Right ventricle myocardium superior (tissue), 1 donor: ENCODE data around the gene TCL1A. TPM values are rescaled to one million over a fixed set of nuclear protein-coding genes. Genes with fewer than 3 reads are reported as not detected.
A peak's percentile ranks its signal among the peaks of the same experiment; 100 is the strongest.
"Not testable (repeated sequence)": the region's sequence is repeated elsewhere in the genome, so short reads cannot be mapped to it uniquely, and the experiment has no call there.

ENCODE experiments used
- ATAC-seq: fragments of 200-7000 bp; cut with Tn5 transposase; one replicate; pipeline ENCODE4 v1.9.1; 2020; ENCODE audit warnings: mild to moderate bottlenecking; ENCODE audit not compliant: poor library complexity
- DNase-seq: peaks from one replicate; pipeline ENCODE4 v3.0.0-alpha.2; 2020
- intact Hi-C: fragments of 100-400 bp; cut with DNase I; formaldehyde crosslinking; loops from one replicate; pipeline ENCODE4 v1.11.2; 2022
- total RNA-seq: library from RNA; stranded (reverse); fragmentation: NEBNext Ultra II Directional; extraction: Animal tissue kit (Norgen Biotek cat#: 25700); gene quantifications from one replicate; pipeline ENCODE4 v1.2.1, GENCODE V29; 2021
- donor health status: DM: no; HTN: yes; CAD: no; lungs with severe emphysema.

TCL1A gene
- total RNA-seq, 1 donor from 2014 or later: not detected

DNA sequence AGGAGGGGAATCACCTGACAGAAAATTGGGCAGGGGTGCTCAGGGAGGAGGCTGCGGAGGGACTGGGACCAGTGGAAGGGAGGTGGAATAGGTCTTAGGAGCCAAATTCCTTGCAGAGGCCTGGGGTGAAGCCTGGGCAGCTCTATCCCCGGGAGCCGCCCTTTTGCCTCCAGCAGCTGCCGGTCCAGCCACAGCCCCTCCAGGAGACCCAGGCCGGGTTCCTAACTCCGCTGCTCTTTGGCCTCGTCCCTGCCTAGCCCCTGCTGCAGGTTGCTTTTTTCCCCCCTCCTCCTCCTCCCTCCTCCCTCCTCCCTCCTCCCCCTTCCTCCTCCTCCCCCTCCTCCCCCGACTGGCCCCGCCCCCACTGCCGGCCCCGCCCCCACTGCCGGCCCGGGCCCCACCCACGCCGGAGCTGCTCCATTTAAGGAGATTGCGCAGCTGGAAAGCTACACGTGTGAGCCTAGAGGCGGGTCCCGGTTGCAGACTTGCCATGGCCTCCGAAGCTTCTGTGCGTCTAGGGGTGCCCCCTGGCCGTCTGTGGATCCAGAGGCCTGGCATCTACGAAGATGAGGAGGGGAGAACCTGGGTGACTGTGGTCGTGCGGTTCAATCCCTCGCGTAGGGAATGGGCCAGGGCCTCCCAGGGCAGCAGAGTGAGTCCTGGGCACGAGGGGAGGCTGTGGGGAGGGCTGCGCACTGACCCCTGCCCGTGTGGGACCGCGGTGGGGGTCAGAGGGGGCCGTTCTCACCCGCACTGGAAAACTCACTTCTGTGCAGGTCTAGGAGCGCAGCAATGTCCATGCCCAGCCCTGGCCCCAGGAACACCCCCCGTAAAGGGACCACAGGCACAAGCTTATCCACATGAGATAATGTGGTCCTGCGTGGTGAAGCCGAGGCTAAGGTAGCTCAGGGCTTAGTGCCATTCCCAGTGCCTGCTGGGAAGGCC is 27.7 kb downstream of the TCL1A start, which contains the start of gene TCL1B:
Gene TCL1B, plus strand, starts transcription at position 449 of the 945 bp plus-strand sequence. Its CDS starts 42 bp downstream, at position 491.
- intact Hi-C loops: loop anchor here (10.0 kb wide), 1 partner anchor 121 kb away; no protein-coding TSS in a partner anchor
- ATAC-seq (no peak), DNase-seq (no peak)

DNA sequence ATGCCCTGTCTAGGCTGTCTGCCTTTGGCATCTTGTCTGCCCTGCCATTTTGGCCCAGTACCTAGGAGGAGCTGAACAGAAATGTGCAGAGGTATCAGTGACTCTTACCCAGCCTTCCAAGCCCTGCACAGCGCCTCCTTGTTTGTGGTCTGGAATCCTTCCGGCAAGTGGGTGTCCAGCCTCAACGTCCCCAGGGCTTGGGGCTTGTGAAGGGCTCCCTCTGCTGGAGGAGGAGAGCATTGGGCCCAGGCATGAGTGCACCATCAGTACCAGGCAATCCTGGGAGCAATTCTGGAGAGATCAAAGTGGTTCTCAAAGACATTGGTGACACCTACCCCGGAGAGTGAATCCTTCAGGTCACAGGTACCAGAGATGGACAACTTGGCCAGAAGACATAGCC is 30.1 kb downstream of the TCL1A start:
- ATAC-seq: no peak
- intact Hi-C loops: loop anchor here (10.0 kb wide), 1 partner anchor 119 kb away; no protein-coding TSS in a partner anchor
- no peak for DNase-seq

DNA sequence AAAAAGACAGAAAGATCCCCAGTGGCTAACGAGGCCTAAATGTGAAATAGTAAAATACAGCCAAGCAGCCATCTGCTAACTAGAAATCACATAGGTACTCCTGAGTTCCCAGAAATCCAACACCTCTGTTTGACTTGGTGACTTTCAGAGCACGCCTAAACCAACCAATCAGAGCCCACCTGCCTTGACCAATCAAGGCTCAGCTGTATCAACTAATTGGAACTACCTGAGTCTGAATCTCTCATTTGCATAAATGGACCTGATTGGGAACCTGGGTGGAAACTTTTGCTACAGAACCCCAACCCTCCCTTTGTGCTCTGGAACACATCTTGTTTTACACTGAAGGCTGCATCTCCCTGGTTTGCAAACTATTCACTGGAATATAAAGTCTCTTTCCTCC is 32.8 kb downstream of the TCL1A start:
- intact Hi-C loops: loop anchor here (10.0 kb wide), 1 partner anchor 116 kb away; no protein-coding TSS in a partner anchor
- ATAC-seq (no peak), DNase-seq (no peak)

DNA sequence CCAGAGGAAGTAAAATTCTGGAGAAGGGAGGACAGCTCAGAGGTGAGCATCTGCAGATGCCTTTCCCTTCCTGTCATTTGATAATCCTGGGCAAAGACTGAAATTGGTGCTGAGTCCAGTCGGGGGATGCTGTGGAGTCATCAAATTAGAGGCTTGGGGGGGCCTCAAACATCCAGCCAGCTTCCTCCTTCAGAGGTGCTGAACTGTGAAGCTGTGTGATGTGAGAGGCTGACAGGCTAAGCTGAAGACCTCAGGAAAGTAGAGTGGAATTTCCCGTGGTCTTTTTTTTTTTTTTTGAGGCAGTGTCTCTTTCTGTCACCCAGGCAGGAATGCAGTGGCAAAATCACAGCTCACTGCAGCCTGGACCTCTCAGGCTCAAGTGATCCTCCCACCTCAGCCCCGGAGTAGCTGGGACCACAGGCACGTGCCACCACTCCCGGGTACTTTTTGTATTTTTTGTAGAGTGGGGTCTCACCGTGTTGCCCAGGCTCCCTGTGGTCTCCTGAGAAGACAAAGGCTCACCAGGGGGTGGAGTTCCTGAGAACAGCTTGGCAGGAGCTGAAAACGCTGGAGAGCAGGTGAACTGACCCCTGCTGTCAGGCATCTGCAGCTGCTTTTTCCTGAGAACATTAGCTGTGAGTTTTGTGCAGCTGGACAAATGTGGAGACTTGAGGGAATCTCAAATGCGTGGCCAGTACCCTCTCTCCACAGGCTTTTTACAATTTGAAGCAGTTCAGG is 33.8 kb downstream of the TCL1A start:
- intact Hi-C loops: loop anchor here (10.0 kb wide), 1 partner anchor 115 kb away; no protein-coding TSS in a partner anchor
- DNase-seq: no peak
- ATAC-seq: no peak

DNA sequence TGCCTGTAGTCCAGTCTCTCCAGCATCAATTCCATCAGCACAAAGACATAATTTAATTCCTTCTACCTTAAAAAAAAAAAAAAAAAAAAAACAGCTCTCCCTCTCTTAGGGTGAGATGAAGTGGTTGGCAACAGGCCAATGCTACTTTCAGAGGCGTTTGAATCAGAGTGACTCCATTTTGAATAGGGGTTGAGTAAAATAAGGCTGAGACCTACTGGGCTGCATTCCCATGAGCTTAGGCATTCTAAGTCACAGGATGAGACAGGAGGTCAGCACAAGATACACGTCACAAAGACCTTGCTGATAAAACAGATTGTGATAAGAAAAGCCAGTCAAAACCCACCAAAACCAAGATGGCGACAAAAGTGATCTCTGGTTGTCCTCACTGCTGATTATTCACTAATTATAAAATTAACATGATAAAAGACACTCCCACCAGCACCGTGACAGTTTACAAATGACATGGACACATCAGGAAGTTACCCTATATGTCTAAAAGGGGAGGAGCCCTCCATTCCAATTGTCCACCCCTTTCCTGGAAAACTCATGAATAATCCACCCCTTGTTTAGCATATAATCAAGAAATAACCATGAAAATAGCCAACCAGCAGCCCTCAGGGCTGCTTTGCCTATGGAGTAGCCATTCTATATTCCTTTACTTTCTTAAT is 34.6 kb downstream of the TCL1A start:
- DNase-seq (no peak), ATAC-seq (no peak)

DNA sequence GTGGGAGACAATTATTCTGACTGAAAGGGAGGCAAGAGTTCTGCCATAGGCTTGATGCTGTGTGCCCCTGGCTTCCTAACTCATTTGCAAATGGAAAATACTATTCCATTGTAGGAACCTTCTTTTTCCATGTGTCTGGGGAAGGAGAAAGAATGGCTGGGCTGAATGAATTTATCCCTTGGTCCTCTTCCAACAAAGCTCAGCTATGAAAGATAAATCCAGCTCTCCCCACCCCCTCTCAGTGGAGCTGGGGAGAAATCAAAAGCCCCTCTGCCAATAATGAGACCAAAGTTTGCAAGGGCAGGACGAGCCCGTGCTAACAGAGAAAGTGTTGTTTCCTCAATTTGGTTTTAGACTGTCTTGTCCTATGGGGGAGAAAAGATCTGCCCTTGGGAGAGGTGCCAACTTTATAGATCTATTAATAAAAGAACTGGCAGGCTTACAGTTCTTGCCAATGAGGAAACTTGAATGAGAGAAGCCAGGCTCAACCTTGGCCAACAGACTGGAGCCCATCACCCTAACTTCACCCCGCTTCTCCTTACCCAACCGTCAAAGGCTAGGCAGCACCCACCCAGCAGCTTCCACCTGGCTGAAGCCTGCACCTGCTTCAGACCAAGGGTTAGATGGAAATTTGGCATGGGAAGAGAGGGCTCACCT is 36.6 kb downstream of the TCL1A start:
- DNase-seq: no peak
- intact Hi-C loops: no loop called here
- no peak for ATAC-seq

More for the DNA sequence above, 34.6 kb downstream of the TCL1A start:
- intact Hi-C loops: no loop called here

DNA sequence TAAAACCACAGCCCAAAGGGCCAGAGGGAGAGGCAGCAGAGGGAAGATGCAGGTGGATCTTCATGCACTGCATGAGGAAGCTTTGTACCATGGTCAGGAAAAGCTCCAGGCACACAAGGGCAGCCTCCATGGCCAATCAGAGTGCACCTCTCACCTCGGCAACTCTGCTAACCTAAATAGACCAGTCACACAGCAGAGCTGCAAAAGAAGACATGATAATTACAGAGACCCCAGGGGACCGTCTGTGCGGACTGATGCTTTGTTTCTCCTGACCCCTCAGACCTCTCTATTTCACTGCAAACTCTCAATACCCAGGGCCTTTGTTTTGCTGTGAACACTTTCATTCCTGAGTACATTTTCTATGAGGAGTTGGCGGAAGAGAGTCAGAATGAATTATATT is 38.4 kb downstream of the TCL1A start:
- ATAC-seq (no peak), DNase-seq (no peak)
- intact Hi-C loops: no loop called here

DNA sequence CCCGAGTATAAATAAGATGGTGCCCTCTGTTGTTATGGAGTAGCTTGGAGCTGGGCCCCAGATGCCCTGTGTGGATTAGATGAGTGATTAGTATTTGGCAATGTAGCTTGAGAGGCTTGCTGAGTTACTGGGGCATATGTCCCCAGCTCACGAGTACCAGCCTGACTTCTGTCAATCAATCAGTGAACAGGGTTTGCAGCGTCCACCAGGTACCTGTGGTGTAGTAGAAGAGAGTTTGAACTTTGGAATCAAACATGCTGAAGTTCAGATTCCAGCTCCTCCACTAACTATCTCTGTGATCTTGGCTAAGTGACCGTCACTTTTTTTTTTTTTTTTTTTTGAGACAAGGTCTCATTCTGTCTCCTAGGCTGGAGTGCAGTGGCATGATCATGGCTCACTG is 39.3 kb downstream of the TCL1A start:
- intact Hi-C loops: no loop called here
- no peak for DNase-seq
- ATAC-seq: no peak

DNA sequence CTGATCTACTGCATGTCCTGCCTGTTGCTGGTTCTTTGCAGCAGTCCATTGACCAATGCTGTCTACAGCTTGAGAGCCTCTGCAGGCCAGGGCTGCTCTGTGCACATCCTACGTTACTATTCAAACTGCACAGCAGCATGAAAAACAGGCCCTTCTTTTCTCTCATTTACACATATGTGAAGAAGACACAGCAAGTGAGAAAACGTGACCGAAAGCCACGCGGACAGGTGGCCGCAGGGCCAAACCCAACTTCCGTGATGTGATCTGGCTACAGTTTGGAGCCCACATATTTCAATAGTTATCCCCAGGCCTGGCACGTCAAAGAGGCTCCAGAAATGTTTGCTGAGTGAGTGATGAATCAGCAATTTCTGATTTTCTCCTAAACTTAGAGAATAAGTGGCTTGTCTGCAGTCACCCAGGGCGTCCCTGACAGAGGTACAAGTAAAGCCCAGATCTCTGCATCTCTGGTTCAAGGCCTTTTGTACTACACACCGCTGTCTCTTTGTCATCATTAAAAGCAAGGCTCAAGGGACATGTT is 45.6 kb downstream of the TCL1A start:
- intact Hi-C loops: no loop called here
- no peak for DNase-seq
- ATAC-seq: no peak

DNA sequence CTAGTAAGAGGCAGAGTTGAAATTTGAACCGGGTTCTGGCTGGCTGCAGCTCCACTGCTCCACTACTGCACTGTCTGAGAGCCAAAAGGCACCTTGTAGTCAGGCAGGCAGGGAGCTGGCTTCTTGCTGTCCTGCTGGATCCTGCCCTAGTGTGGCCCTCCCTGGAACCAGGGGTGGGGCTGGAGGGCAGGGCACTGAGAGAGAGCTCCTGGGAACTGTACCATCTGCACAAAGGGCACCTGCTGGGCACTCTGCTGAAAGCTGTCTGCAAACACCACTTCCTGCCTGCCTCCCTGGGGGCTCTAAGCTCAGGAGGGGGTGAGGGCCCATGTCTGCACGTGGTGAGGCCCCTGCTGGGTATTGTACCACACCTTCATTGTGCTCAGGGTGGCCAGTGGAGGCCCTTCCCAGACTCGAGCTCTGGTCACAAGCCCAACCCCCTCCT is 46.7 kb downstream of the TCL1A start:
- intact Hi-C loops: no loop called here
- no peak for ATAC-seq
- no peak for DNase-seq

DNA sequence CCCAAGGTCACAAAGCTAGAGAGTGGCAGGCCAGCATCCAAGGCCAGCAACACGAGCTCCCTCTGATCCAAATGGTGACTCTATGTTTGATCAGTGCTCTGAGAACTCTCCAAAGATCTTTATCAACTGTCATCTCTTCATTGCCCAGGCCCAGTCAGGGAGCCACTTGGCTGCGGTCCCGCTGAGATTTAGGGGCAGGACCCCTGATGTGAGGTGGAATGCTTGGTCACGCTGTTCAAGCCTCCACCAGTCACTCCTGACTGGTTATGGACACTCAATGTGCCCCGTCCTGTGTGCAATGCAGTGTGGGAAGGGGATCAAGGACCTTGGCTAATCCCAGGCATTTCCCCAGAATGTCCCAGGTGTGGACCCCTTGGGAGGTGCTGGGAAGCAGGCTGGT is 47.5 kb downstream of the TCL1A start:
- no peak for ATAC-seq

DNA sequence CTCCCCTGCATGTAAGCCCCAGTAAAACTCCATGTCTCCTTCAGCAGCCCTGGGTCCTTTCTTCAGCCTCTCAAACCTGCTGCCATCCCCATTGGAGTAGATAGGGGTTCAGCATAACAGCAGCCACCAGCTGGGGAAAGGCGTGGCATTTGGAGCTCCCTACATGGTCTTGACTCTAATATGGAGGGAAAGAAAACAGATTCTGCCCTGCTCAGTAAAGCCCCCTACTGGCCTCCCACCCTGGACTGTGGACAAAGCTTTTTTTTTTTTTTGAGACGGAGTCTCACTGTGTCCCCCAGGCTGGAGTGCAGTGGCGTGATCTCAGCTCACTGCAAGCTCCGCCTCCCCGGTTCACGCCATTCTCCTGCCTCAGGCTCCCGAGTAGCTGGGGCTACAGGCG is 48.4 kb downstream of the TCL1A start:
- intact Hi-C loops, DNase-seq, ATAC-seq: not testable (repeated sequence)

More for the DNA sequence above, 47.5 kb downstream of the TCL1A start:
- DNase-seq: no peak
- intact Hi-C loops: no loop called here

DNA sequence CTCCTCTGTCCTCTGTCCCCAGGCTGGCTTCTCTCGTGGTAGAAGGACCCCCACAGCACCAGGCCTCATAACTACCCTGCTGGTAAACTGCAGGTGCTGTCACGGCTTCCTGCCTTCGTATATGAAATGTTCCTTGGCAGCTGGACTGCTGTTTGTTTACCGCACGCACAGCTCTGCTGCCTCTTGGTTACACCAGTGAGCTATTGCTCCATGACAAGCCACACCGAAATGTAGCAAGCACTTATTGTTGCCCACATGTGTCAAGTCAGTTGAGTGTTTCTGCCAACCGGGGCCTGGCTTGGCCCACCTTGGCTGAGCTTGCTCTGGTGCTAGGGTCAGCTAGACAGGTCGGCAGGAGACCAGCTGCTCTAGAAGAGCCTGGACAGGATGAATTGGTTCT is 49.4 kb downstream of the TCL1A start:
- no peak for ATAC-seq
- no peak for DNase-seq
- intact Hi-C loops: no loop called here

DNA sequence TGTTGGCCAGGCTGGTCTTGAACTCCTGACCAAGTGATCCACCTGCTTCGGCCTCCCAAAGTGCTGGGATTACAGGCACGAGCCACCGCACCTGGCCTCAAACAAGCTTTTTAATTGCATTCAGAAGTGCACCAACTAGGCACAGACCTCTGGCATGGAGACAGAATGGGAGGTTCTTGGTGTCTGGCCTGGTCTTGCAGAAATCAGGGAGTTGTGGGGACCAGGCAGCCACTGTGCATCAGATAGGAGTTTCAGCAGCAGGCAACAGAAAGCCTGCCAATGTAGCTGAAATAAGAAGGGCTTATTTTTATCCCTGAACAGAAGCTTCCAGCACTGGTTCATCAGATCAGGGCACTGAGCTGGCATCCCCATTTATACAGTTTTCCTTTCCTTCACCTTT is 49.9 kb downstream of the TCL1A start:
- ATAC-seq (peak; percentile 25), DNase-seq (no peak)
- intact Hi-C loops: no loop called here

DNA sequence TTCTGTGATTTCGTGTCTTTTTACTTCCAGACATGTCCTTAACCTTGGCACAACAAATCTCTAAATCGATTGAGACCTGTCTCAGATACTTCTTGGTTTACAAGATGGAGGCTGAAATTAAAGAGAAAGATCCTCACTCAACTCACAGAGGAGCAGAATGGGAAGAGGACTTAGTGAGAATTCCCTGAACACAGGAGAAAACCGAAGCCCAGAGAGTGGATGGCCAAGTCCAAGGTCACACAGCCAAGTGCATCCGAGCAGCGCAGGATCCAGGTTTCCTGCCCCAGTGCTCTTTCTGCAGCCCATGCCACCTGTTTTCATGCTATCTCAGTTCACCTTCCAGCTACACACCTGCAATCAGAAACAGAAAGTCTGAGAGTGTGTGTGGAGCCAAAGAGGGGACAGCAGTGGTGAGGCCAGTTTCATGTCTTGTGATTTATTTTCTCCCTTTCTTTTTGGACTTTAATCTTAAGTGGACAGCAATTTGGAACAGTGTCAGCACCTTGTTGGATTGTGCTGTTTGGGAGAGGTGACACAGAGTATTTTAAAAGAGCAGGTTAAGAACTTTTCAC is 50.6 kb downstream of the TCL1A start:
- ATAC-seq (no peak), DNase-seq (no peak)
- intact Hi-C loops: no loop called here

DNA sequence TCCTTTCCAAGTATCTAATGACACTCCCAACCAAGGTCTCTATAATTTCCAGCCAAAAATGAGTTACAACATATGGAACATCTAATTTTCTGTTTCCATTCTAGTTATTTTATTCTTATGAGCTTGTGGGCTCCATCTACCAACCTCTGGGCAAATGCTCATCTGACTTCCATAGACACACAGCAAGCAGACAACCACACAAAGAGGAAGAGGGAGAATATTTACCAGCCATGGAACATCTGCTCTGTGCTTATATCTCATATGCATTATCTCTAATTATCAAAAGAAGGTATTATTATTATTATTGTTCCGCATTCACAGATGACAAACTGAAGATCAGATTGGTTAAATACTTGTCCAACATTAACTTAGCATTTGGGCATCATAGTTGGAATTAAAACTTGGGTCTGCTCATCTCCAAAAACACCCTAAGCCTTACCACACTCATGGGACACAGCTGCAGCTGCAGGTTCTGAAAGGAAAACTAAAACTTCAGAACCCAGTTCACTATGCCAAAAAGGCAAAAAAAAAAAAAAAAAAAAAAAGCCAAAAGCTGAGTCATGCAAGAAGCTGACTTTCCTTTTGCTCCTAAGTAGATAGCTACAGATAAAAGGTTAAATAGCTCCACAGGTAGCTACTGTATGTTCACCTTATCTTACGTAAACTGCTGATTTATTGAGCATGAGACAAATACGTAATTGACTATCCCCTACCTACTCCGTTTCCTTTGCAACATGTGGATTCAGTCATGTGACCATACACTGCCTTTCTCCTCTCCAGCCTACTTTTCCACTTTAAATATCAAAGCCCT is 51.3 kb downstream of the TCL1A start:
- DNase-seq (no peak), ATAC-seq (no peak)
- intact Hi-C loops: no loop called here
